GM23338 (cell line): Measurements from ENCODE around the gene TTL. TPM values are rescaled to one million over a fixed set of nuclear protein-coding genes. Genes with fewer than 3 reads are reported as not detected.

Experiments used
- ETS1 ChIP-seq: IDR thresholded peaks from 2 replicates; pipeline ENCODE4 v1.6.1; 2016; ENCODE audit warnings: antibody characterized with exemption
- POLR2AphosphoS5 ChIP-seq: IDR thresholded peaks from 2 replicates; pipeline ENCODE4 v1.6.1; 2016; ENCODE audit warnings: antibody characterized with exemption, low read depth
- STAT1 ChIP-seq: IDR thresholded peaks from one replicate; pipeline ENCODE4 v1.6.1; 2016; ENCODE audit warnings: antibody characterized with exemption; ENCODE audit not compliant: unreplicated experiment
- ZNF462 ChIP-seq: fragments of 250-450 bp; sonication (Bioruptor Pico); IDR thresholded peaks from 2 replicates; pipeline ENCODE4 v1.5.0; 2020; ENCODE audit warnings: mild to moderate bottlenecking, moderate library complexity
- polyA plus RNA-seq: library from polyadenylated mRNA; unstranded; fragments of >200 nt; fragmentation: Nextera tagmentation; extraction: Ambion mirVana; gene quantifications from 2 replicates; pipeline ENCODE4 v1.2.1, GENCODE V29; 2016
- total RNA-seq: library from RNA; depleted of rRNA; stranded (reverse); fragments of >200 nt; shearing (Covaris generic); gene quantifications from 2 replicates; pipeline ENCODE4 v1.2.3, GENCODE V29; 2014
- TF ChIP-seq, protein P1 (sequence below): IDR thresholded peaks from one replicate; pipeline ENCODE4 v1.6.1; 2018; ENCODE audit warnings: antibody characterized with exemption; ENCODE audit not compliant: unreplicated experiment

The TTL gene
- total and polyA plus RNA-seq, 2 experiments from 2014 or later = 10.1 to 34.6 TPM

- no peak for TF ChIP-seq ZNF462 (CRISPR knock-in tag)
- no peak for TF ChIP-seq ETS1
- TF ChIP-seq STAT1 = no peak
- TF ChIP-seq, protein P1, sequence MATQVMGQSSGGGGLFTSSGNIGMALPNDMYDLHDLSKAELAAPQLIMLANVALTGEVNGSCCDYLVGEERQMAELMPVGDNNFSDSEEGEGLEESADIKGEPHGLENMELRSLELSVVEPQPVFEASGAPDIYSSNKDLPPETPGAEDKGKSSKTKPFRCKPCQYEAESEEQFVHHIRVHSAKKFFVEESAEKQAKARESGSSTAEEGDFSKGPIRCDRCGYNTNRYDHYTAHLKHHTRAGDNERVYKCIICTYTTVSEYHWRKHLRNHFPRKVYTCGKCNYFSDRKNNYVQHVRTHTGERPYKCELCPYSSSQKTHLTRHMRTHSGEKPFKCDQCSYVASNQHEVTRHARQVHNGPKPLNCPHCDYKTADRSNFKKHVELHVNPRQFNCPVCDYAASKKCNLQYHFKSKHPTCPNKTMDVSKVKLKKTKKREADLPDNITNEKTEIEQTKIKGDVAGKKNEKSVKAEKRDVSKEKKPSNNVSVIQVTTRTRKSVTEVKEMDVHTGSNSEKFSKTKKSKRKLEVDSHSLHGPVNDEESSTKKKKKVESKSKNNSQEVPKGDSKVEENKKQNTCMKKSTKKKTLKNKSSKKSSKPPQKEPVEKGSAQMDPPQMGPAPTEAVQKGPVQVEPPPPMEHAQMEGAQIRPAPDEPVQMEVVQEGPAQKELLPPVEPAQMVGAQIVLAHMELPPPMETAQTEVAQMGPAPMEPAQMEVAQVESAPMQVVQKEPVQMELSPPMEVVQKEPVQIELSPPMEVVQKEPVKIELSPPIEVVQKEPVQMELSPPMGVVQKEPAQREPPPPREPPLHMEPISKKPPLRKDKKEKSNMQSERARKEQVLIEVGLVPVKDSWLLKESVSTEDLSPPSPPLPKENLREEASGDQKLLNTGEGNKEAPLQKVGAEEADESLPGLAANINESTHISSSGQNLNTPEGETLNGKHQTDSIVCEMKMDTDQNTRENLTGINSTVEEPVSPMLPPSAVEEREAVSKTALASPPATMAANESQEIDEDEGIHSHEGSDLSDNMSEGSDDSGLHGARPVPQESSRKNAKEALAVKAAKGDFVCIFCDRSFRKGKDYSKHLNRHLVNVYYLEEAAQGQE = no peak
- TF ChIP-seq POLR2AphosphoS5 = no peak
Measured at GRCh38 chr2:112483831-112484230, 1.9 kb downstream of the TTL start (continued).
